GM13977 (cell line): ENCODE data around the gene COMMD8.

ENCODE experiments used
- DNase-seq: peaks from one replicate; pipeline ENCODE4 v3.0.0; 2012; ENCODE audit warnings: low spot score
- CTCF ChIP-seq: IDR thresholded peaks from 2 replicates; pipeline ENCODE4 v1.5.1; 2012; ENCODE audit warnings: mild to moderate bottlenecking, control low read depth; ENCODE audit not compliant: insufficient read depth; ENCODE audit errors: extremely low read depth, missing control alignments
- in situ Hi-C: fragments of 300-500 bp; cut with MboI; formaldehyde crosslinking; loops from one replicate; pipeline ENCODE4 v1.12.0; 2022; ENCODE audit warnings: low sequenced_read_pairs, low pct_unique_long_range_greater_than_20kb, mixed read lengths, inconsistent platforms; ENCODE audit not compliant: unreplicated experiment

Gene COMMD8

GRCh38 chr4:47415719-47416118 is 47.8 kb downstream of the COMMD8 start:
- DNase-seq = no peak
- no peak for TF ChIP-seq CTCF
- in situ Hi-C loops = no loop called here

- in situ Hi-C loops = no loop called here
- no peak for TF ChIP-seq CTCF
- DNase-seq = no peak
These were observed 50.0 kb downstream of the COMMD8 start for GRCh38 chr4:47413521-47413920.

GRCh38 chr4:47410271-47410670 is 53.2 kb downstream of the COMMD8 start:
- TF ChIP-seq CTCF = no peak
- in situ Hi-C loops = no loop called here
- DNase-seq = no peak

GRCh38 chr4:47406408-47406807 is 57.1 kb downstream of the COMMD8 start:
- TF ChIP-seq CTCF = no peak
- DNase-seq = no peak
- in situ Hi-C loops = no loop called here
